Measurements from ENCODE around the gene CACNA1D.

- no peak for TF ChIP-seq CTCF (IDR thresholded peaks at IDR 0.05 in 2 of 3, conservative IDR thresholded peaks at IDR 0.05 in 1 of 3; ENCODE audit: borderline replicate concordance in 1 of 3, insufficient read depth in 1 of 3, low read depth in 2 of 3, low read length in 2 of 3)
- no peak for TF ChIP-seq EZH2phosphoT487 (IDR thresholded peaks at IDR 0.05; ENCODE audit: borderline replicate concordance)
- no peak for TF ChIP-seq ZBTB33 (IDR thresholded peaks at IDR 0.05; ENCODE audit: extremely low read depth, insufficient replicate concordance, low read length)
- no peak for TF ChIP-seq JUND (IDR thresholded peaks at IDR 0.05)
- no peak for TF ChIP-seq EZH2 (IDR thresholded peaks at IDR 0.05)
- no peak for TF ChIP-seq ZFX (IDR thresholded peaks at IDR 0.05)
- no peak for TF ChIP-seq YY1 (IDR thresholded peaks at IDR 0.05; ENCODE audit: extremely low read depth, insufficient replicate concordance, low read depth, low read length)
- no peak for TF ChIP-seq MAX (IDR thresholded peaks at IDR 0.05)
- no peak for TF ChIP-seq REST (IDR thresholded peaks at IDR 0.05; ENCODE audit: low read depth)
- TF ChIP-seq POLR2AphosphoS5 (IDR thresholded peaks at IDR 0.05; ENCODE audit: low read depth, low read length), result no peak
- no peak for TF ChIP-seq SP1 (IDR thresholded peaks at IDR 0.05; ENCODE audit: low read depth)
- TF ChIP-seq CBX3 (IDR thresholded peaks at IDR 0.05; ENCODE audit: low read depth), result no peak
- TF ChIP-seq RAD21 (IDR thresholded peaks at IDR 0.05; ENCODE audit: low read depth), result no peak
These were observed 16.8 kb downstream of the CACNA1D start for GRCh38 chr3:53511246-53511645.

All from HCT116 (cell line).